Fibroblast of lung (primary cell): ENCODE measurements around the gene TMEM109. TPM values are rescaled to one million over a fixed set of nuclear protein-coding genes. Genes with fewer than 3 reads are reported as not detected.

Experiments used
- DNase-seq, 2 donors: peaks; one replicate each; pipeline versions ENCODE4 v3.0.0 to v3.0.0-alpha.2; 2010; ENCODE audit warnings: low read depth in 2 of 2
- H2AFZ ChIP-seq: 2 replicates; pipeline ENCODE4 v1.5.1; 2012; ENCODE audit warnings: low read length, control low read depth, inconsistent platforms
- H3K27ac ChIP-seq: 2 replicates; pipeline ENCODE4 v1.5.1; 2011; ENCODE audit warnings: low read length, control low read depth; ENCODE audit not compliant: insufficient read depth
- H3K27me3 ChIP-seq: 2 replicates; pipeline ENCODE4 v1.5.1; 2011; ENCODE audit warnings: mild to moderate bottlenecking, low read length; ENCODE audit not compliant: control insufficient read depth, insufficient read depth
- H3K36me3 ChIP-seq: 2 replicates; pipeline ENCODE4 v1.5.1; 2011; ENCODE audit warnings: low read length; ENCODE audit not compliant: control insufficient read depth, insufficient read depth
- H3K4me1 ChIP-seq: 2 replicates; pipeline ENCODE4 v1.5.1; 2011; ENCODE audit warnings: low read length; ENCODE audit not compliant: control insufficient read depth, insufficient read depth; ENCODE audit errors: extremely low read depth
- H3K4me2 ChIP-seq: 2 replicates; pipeline ENCODE4 v1.5.1; 2011; ENCODE audit warnings: low read length, control low read depth; ENCODE audit not compliant: insufficient read depth; ENCODE audit errors: extremely low read depth
- H3K4me3 ChIP-seq, 4 experiments: fragments of 200-600 bp in 1 of 4; sonication (generic) in 1 of 4; replicated peaks in 1 of 4; 2 replicates each; pipeline ENCODE4 v1.5.1; 2011 to 2016; ENCODE audit warnings: low read length in 4 of 4, low read depth in 3 of 4, mild to moderate bottlenecking in 3 of 4, control low read depth in 2 of 4, inconsistent platforms in 1 of 4, mixed read lengths in 1 of 4; ENCODE audit not compliant: insufficient read depth in 1 of 4; ENCODE audit errors: control extremely low read depth in 1 of 4
- H3K79me2 ChIP-seq: 2 replicates; pipeline ENCODE4 v1.5.1; 2012; ENCODE audit warnings: mild to moderate bottlenecking, low read length, inconsistent platforms; ENCODE audit not compliant: control insufficient read depth, insufficient read depth
- H3K9ac ChIP-seq: 2 replicates; pipeline ENCODE4 v1.5.1; 2011; ENCODE audit warnings: mild to moderate bottlenecking, low read length, control low read depth; ENCODE audit not compliant: insufficient read depth
- H3K9me3 ChIP-seq: 2 replicates; pipeline ENCODE4 v1.5.1; 2012; ENCODE audit warnings: low read depth, low read length; ENCODE audit not compliant: control insufficient read depth, insufficient read depth
- H4K20me1 ChIP-seq: 2 replicates; pipeline ENCODE4 v1.5.1; 2011; ENCODE audit warnings: low read length; ENCODE audit not compliant: control insufficient read depth, insufficient read depth; ENCODE audit errors: extremely low read depth
- EZH2 ChIP-seq: IDR thresholded peaks from 2 replicates; pipeline ENCODE4 v1.5.1; 2012; ENCODE audit warnings: low read length, control low read depth, mild to moderate bottlenecking; ENCODE audit errors: missing control alignments
- polyA plus RNA-seq, 2 donors: library from polyadenylated mRNA; depleted of rRNA in 1 of 2; stranded (reverse) in 1 of 2; unstranded in 1 of 2; fragments of >200 nt; gene quantifications; 2 replicates each; pipeline ENCODE4 v1.2.1, GENCODE V29; 2011 to 2012; ENCODE audit warnings: missing spikeins in 1 of 2
- total RNA-seq: library from RNA; depleted of rRNA; stranded (reverse); fragments of >200 nt; gene quantifications from 2 replicates; pipeline ENCODE4 v1.2.1, GENCODE V29; 2014
- TF ChIP-seq, protein P1 (sequence below), 2 donors: IDR thresholded peaks in 1 of 2; conservative IDR thresholded peaks in 1 of 2; 1 replicate in 1 of 2; 2 replicates in 1 of 2; pipeline ENCODE4 v1.5.1; 2011 to 2012; ENCODE audit warnings: low read length in 2 of 2, control low read depth in 1 of 2, inconsistent platforms in 1 of 2, low read depth in 1 of 2, mild to moderate bottlenecking in 1 of 2

Gene TMEM109
- total and polyA plus RNA-seq, 2 donors (not counting 1 experiment from before 2014, with no cell fraction given), result 21.5 to 34.9 TPM

GRCh38 chr11:60950933-60951605, 37.1 kb downstream of the TMEM109 start:
- H3K4me1 ChIP-seq, result peaks cover 2% of the 10 kb centered on the region

DNA sequence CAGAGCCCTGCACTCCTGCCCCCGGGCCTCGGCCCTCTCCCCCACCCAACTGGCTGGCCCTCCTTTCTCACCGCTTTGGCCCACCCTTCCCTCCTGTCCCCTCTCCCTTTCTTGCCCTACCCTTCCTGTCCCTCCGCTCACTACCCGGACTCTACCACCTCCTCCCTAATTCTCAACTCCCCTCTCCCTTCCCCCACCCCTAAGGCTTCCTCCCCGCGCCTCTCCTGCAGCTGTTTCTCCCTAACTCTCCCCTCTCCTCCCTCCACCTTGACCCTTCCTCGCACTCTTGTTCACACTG, 37.6 kb downstream of the TMEM109 start:
- Histone ChIP-seq H3K4me3 (peak overlapping the region; percentile 49 to 59 (median 56)), H3K9me3 (no peaks in the 10 kb centered on the region), H2AFZ (peak overlapping the region; percentile 83), H3K36me3 (no peaks in the 10 kb centered on the region), H3K4me1 (peaks cover 2% of the 10 kb centered on the region), H3K79me2 (no peaks in the 10 kb centered on the region), H3K27ac (peak overlapping the region; percentile 60), H3K4me2 (peak overlapping the region; percentile 82), H3K9ac (peak overlapping the region; percentile 59), H3K27me3 (no peaks in the 10 kb centered on the region), H4K20me1 (no peaks in the 10 kb centered on the region)
- no peak for TF ChIP-seq EZH2
- TF ChIP-seq, protein P1, sequence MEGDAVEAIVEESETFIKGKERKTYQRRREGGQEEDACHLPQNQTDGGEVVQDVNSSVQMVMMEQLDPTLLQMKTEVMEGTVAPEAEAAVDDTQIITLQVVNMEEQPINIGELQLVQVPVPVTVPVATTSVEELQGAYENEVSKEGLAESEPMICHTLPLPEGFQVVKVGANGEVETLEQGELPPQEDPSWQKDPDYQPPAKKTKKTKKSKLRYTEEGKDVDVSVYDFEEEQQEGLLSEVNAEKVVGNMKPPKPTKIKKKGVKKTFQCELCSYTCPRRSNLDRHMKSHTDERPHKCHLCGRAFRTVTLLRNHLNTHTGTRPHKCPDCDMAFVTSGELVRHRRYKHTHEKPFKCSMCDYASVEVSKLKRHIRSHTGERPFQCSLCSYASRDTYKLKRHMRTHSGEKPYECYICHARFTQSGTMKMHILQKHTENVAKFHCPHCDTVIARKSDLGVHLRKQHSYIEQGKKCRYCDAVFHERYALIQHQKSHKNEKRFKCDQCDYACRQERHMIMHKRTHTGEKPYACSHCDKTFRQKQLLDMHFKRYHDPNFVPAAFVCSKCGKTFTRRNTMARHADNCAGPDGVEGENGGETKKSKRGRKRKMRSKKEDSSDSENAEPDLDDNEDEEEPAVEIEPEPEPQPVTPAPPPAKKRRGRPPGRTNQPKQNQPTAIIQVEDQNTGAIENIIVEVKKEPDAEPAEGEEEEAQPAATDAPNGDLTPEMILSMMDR (conservative IDR thresholded peaks at IDR 0.05 in 1 of 2, IDR thresholded peaks at IDR 0.05 in 1 of 2; ENCODE audit: low read depth in 1 of 2, low read length in 2 of 2), result no peak
- DNase-seq, result no peak

More at GRCh38 chr11:60950933-60951605, 37.1 kb downstream of the TMEM109 start:
- Histone ChIP-seq H3K27me3 (no peaks in the 10 kb centered on the region), H3K4me3 (peak overlapping the region in 2 of 4 experiments; percentile 10 to 59), H3K79me2 (no peaks in the 10 kb centered on the region), H3K36me3 (no peaks in the 10 kb centered on the region), H2AFZ (peak overlapping the region; percentile 83), H3K27ac (no peak overlapping the region), H3K9ac (no peak overlapping the region), H3K9me3 (no peaks in the 10 kb centered on the region), H4K20me1 (no peaks in the 10 kb centered on the region), H3K4me2 (peak overlapping the region; percentile 82)
- peak in 1 of 2 donors; percentile 14 for DNase-seq
- TF ChIP-seq, protein P1 (conservative IDR thresholded peaks at IDR 0.05 in 1 of 2, IDR thresholded peaks at IDR 0.05 in 1 of 2; ENCODE audit: low read depth in 1 of 2, low read length in 2 of 2), result no peak
- TF ChIP-seq EZH2, result no peak

DNA sequence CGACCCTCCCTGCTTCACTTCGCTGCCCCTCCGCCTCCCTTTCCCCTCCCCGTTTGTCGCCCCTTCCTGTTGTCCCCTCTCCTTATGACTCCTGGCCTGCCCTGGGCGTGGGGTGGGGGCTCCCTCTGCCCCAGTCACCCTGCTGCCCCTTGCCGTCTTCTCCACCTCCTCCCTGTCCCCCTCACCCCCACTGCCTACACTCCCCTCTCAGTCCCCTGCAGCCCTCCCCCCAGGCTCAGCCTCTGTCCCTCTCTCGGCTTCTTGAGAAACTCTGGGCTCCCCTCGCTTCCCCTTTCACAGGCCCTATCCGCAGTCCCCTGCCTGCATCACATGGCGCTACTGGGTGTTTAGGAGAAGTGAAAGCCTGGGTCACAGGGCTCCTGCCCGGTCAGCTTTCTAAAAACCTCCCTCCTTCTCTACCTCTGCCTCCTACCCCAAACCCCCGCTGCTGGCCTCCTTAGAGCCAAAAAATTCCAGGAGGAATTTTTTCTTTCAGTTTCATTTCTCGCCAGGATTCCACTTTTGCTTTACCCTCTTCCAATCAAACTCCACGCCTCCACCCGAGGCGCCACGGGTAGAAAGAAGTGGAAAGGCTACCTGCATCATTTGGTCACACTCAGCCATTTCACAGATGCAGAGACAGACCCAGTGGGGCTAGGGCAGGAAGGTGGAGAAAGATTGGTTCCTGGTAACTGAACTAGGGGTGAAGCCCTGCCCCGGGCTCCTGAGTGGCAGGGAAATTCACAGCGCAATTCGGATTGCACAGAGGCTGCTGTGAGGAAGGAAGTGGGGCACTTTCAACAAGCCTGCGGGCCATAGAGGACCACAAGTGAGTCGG, 38.2 kb downstream of the TMEM109 start, which contains the start of gene SLC15A3:
Gene SLC15A3 (minus strand): TSS at position 273 of the 838 bp plus-strand sequence. CDS start 625 bp downstream, outside the sequence.
- no peaks in the 10 kb centered on the region for H4K20me1 ChIP-seq
- H3K4me1 ChIP-seq, result peaks cover 2% of the 10 kb centered on the region
- H3K36me3 ChIP-seq, result no peaks in the 10 kb centered on the region
- TF ChIP-seq, protein P1 (conservative IDR thresholded peaks at IDR 0.05 in 1 of 2, IDR thresholded peaks at IDR 0.05 in 1 of 2; ENCODE audit: low read depth in 1 of 2, low read length in 2 of 2), result no peak
- no peak for TF ChIP-seq EZH2
- peak within 1 kb of the TSS; percentile 83 for H2AFZ ChIP-seq
- DNase-seq, result peak in 1 of 2 donors; percentile 50
- peak within 1 kb of the TSS; percentile 60 for H3K27ac ChIP-seq
- H3K4me2 ChIP-seq, result peak within 1 kb of the TSS; percentile 82
- H3K9ac ChIP-seq, result peak within 1 kb of the TSS; percentile 59
- no peaks in the 10 kb centered on the region for H3K27me3 ChIP-seq
- no peaks in the 10 kb centered on the region for H3K9me3 ChIP-seq
- H3K4me3 ChIP-seq, result peak within 1 kb of the TSS; percentile 49 to 59 (median 56)
- no peaks in the 10 kb centered on the region for H3K79me2 ChIP-seq
